NCI-H526 treated with DMSO at 0.1 percent for 48 hours (cell line): ENCODE results near the gene MXD4.

Source experiments
- DNase-seq: peaks from one replicate; lab custom pipeline; 2025; lab: John Stamatoyannopoulos, UW

Gene MXD4

GRCh38 chr4:2291705-2292645 is 30.1 kb upstream of the MXD4 start:
- DNase-seq = no peak

GRCh38 chr4:2290974-2291704 is 29.2 kb upstream of the MXD4 start:
- DNase-seq = no peak

GRCh38 chr4:2290488-2290887 is 28.6 kb upstream of the MXD4 start:
- DNase-seq = no peak

- no peak for DNase-seq
Observed at GRCh38 chr4:2289955-2290333, 28.0 kb upstream of the MXD4 start.

- no peak for DNase-seq
Observed at GRCh38 chr4:2289311-2289954, 27.5 kb upstream of the MXD4 start.

- DNase-seq = no peak
Observed at GRCh38 chr4:2288051-2288541, 26.2 kb upstream of the MXD4 start.

GRCh38 chr4:2287594-2287915 is 25.6 kb upstream of the MXD4 start:
- DNase-seq = no peak

- no peak for DNase-seq
Observed at GRCh38 chr4:2286904-2287593, 25.1 kb upstream of the MXD4 start.

GRCh38 chr4:2285613-2286381 is 23.9 kb upstream of the MXD4 start:
- no peak for DNase-seq

GRCh38 chr4:2284934-2285612 is 23.2 kb upstream of the MXD4 start:
- no peak for DNase-seq

GRCh38 chr4:2284161-2284933 is 22.4 kb upstream of the MXD4 start:
- DNase-seq = no peak

GRCh38 chr4:2283199-2283711 is 21.3 kb upstream of the MXD4 start:
- no peak for DNase-seq

- no peak for DNase-seq
Observed at GRCh38 chr4:2281575-2282343, 19.9 kb upstream of the MXD4 start.

- no peak for DNase-seq
Observed at GRCh38 chr4:2280531-2281300, 18.8 kb upstream of the MXD4 start.

GRCh38 chr4:2277956-2278355 is 16.0 kb upstream of the MXD4 start:
- DNase-seq = no peak

- DNase-seq = no peak
Observed at GRCh38 chr4:2276581-2277325, 14.8 kb upstream of the MXD4 start.

GRCh38 chr4:2275546-2276251 is 13.8 kb upstream of the MXD4 start:
- DNase-seq = no peak
